ENCODE data around the gene CYP2J2. TPM values are rescaled to one million over a fixed set of nuclear protein-coding genes. Genes with fewer than 3 reads are reported as not detected.
"Not testable (repeated sequence)": the region's sequence is repeated elsewhere in the genome, so short reads cannot be mapped to it uniquely, and the experiment has no call there.

The CYP2J2 gene
- total RNA-seq, 2 donors from 2014 or later, result 1.2 to 5.7 TPM

DNA sequence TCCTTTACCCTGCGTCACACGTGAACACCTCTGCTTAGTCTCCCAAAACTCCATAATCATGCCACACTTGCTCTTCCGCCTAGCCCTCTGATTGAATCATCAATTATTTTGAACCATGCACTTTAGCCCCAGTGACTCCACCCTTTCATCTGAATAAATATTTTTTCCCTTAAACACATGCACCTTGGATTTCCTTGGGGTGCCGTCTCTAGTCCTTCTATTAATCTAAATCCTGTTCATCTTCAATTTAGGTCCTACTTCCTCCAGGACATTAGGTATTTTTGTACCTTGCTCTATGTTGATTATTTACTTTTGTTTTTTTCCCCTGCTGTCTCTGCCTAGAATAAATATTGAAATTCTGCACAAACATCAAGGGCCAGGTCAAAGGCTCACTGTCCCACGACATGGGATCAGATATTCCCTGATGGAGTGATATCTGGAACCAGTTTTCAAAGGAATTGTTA, 9.8 kb upstream of the CYP2J2 start:
- no peak for DNase-seq (ENCODE audit: low spot score)

DNA sequence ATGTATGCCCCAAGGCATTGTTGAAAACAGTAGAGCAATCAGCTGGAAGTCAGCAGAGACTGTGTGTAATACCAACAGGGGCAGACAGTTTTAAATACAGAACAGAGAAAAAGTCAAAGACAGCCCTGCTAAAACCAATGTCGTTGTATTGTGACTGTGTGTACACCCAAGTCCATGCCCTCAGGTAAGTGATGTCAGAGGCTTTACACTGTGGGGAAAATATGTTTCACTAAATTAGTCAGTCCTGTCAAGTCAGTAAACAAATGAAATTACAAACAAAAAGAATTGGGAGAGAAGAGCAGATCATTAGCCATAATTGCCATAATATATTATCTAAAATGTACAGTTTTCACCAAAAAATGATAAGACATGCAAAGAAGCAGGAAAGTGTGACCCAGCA, 2.4 kb upstream of the CYP2J2 start:
- H3K27ac ChIP-seq, result no peak overlapping the region
- TF ChIP-seq, protein P1, sequence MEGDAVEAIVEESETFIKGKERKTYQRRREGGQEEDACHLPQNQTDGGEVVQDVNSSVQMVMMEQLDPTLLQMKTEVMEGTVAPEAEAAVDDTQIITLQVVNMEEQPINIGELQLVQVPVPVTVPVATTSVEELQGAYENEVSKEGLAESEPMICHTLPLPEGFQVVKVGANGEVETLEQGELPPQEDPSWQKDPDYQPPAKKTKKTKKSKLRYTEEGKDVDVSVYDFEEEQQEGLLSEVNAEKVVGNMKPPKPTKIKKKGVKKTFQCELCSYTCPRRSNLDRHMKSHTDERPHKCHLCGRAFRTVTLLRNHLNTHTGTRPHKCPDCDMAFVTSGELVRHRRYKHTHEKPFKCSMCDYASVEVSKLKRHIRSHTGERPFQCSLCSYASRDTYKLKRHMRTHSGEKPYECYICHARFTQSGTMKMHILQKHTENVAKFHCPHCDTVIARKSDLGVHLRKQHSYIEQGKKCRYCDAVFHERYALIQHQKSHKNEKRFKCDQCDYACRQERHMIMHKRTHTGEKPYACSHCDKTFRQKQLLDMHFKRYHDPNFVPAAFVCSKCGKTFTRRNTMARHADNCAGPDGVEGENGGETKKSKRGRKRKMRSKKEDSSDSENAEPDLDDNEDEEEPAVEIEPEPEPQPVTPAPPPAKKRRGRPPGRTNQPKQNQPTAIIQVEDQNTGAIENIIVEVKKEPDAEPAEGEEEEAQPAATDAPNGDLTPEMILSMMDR (IDR thresholded peaks at IDR 0.05), result no peak
- TF ChIP-seq POLR2A (IDR thresholded peaks at IDR 0.05), result no peak
- H3K27me3 ChIP-seq (replicated peaks; ENCODE audit: insufficient read depth), result no peaks in the 10 kb centered on the region
- no peaks in the 10 kb centered on the region for H3K9me3 ChIP-seq
- no peak overlapping the region for H3K4me3 ChIP-seq
- no peaks in the 10 kb centered on the region for H3K36me3 ChIP-seq
- DNase-seq (ENCODE audit: low spot score), result no peak
- H3K4me1 ChIP-seq (replicated peaks), result no peaks in the 10 kb centered on the region
- intact Hi-C loops (cut with DNase I), result no loop called here
- WGBS, result 48% methylated on average over 1 of the region's 1 CpG

More for the DNA sequence above, 9.8 kb upstream of the CYP2J2 start:
- no peak for TF ChIP-seq POLR2AphosphoS5 (IDR thresholded peaks at IDR 0.05)
- TF ChIP-seq, protein P1 (IDR thresholded peaks at IDR 0.05), result no peak
- TF ChIP-seq POLR2A (IDR thresholded peaks at IDR 0.05), result no peak
- H3K27me3 ChIP-seq (replicated peaks; ENCODE audit: insufficient read depth), result no peaks in the 10 kb centered on the region
- no peak overlapping the region for H3K4me3 ChIP-seq
- H3K36me3 ChIP-seq, result no peaks in the 10 kb centered on the region
- WGBS, result 77% methylated on average over 5 of the region's 5 CpGs
- no peak overlapping the region for H3K27ac ChIP-seq
- H3K9me3 ChIP-seq, result no peaks in the 10 kb centered on the region
- intact Hi-C loops (cut with DNase I), result no loop called here
- H3K4me1 ChIP-seq (replicated peaks), result no peaks in the 10 kb centered on the region

DNA sequence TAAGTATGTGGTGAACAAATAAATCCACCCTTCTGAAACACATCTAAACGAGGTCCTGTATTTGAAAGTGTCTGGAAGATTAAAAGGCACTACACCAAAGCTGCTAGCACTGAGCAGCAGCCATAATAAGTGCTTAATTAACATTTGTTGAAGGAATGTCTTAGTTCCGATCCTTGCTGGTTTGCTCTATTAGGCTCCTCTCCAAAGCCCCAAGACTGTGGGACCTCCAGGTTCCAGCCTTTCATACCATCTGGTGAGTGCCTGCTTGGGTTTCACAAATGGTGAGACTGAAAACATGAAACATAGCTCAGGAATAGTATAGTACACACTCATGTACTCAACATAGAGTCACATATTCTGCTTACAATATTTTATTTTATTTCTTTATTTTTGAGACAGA, 640 bp upstream of the CYP2J2 start:
- no peaks in the 10 kb centered on the region for H3K4me1 ChIP-seq (replicated peaks)
- 24% methylated on average over 2 of the region's 2 CpGs for WGBS
- intact Hi-C loops (cut with DNase I), result no loop called here
- DNase-seq (ENCODE audit: low spot score), result no peak
- peak overlapping the region; percentile 43 to 48 for H3K4me3 ChIP-seq
- H3K9me3 ChIP-seq, result no peaks in the 10 kb centered on the region
- H3K36me3 ChIP-seq, result no peaks in the 10 kb centered on the region
- H3K27ac ChIP-seq, result no peak overlapping the region
- no peaks in the 10 kb centered on the region for H3K27me3 ChIP-seq (replicated peaks; ENCODE audit: insufficient read depth)
- no peak for TF ChIP-seq POLR2A (IDR thresholded peaks at IDR 0.05)

GRCh38 chr1:59924653-59925052, 1.9 kb downstream of the CYP2J2 start:
- Histone ChIP-seq H3K9me3 (no peaks in the 10 kb centered on the region), H3K27me3 (replicated peaks; ENCODE audit: insufficient read depth) (no peaks in the 10 kb centered on the region), H3K4me3 (no peak overlapping the region), H3K4me1 (replicated peaks) (no peaks in the 10 kb centered on the region), H3K27ac (no peak overlapping the region), H3K36me3 (no peaks in the 10 kb centered on the region)
- intact Hi-C loops (cut with DNase I), result no loop called here
- TF ChIP-seq, protein P1 (IDR thresholded peaks at IDR 0.05), result no peak
- no peak for DNase-seq (ENCODE audit: low spot score)

- H3K4me3 ChIP-seq; H3K9me3 ChIP-seq; H3K27me3 ChIP-seq (replicated peaks; ENCODE audit: insufficient read depth); DNase-seq (ENCODE audit: low spot score); H3K27ac ChIP-seq; intact Hi-C loops (cut with DNase I); H3K36me3 ChIP-seq; H3K4me1 ChIP-seq (replicated peaks): not testable (repeated sequence)
- 67% methylated on average over 6 of the region's 6 CpGs for WGBS
These were observed 5.2 kb downstream of the CYP2J2 start for GRCh38 chr1:59921258-59921899.

DNA sequence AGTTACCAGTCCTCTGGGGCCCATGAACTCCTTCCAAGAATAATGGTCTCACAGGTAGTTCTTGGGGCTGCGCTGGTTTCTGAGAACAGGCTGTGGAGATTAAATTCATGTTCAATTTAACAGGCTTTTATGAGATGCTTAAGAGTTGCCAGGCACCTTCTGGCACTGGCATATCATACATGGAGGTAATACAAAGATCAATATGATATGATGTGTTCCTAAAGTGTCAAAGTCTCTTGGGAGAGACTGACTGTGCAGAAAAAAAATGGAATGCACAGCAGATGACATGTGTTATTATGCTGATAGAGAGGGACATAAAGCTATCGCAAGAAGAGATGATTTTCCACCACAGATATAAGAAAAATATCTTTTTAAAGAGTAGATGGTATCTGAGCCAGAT, 6.8 kb downstream of the CYP2J2 start:
- Histone ChIP-seq H3K36me3 (no peaks in the 10 kb centered on the region), H3K27me3 (replicated peaks; ENCODE audit: insufficient read depth) (no peaks in the 10 kb centered on the region), H3K4me3 (no peak overlapping the region), H3K27ac (no peak overlapping the region), H3K4me1 (replicated peaks) (no peaks in the 10 kb centered on the region), H3K9me3 (no peaks in the 10 kb centered on the region)
- no peak for DNase-seq (ENCODE audit: low spot score)
- intact Hi-C loops (cut with DNase I), result no loop called here
- TF ChIP-seq POLR2AphosphoS5 (IDR thresholded peaks at IDR 0.05) (no peak), POLR2A (IDR thresholded peaks at IDR 0.05) (no peak)
- TF ChIP-seq, protein P1 (IDR thresholded peaks at IDR 0.05), result no peak
- 38% methylated on average over 2 of the region's 2 CpGs for WGBS

Data from prostate gland (tissue), 2 donors.